DMS153 (cell line): Measurements from ENCODE around the gene SGCG.
"Not testable (repeated sequence)": the region's sequence is repeated elsewhere in the genome, so short reads cannot be mapped to it uniquely, and the experiment has no call there.

Experiments used
- DNase-seq: peaks from one replicate; lab custom pipeline; 2025; lab: John Stamatoyannopoulos, UW

SGCG gene

GRCh38 chr13:23180711-23181110, at the start of gene SGCG:
SGCG (plus strand) TSS chr13:23180979; CDS start chr13:23203695, 22,716 bp downstream.
- no peak for DNase-seq

GRCh38 chr13:23134542-23134941, 46.2 kb upstream of the SGCG start:
- DNase-seq: no peak

- DNase-seq: no peak
Measured at GRCh38 chr13:23140492-23140891, 40.3 kb upstream of the SGCG start.

GRCh38 chr13:23141964-23142363, 38.8 kb upstream of the SGCG start:
- DNase-seq: no peak

GRCh38 chr13:23142607-23143006, 38.2 kb upstream of the SGCG start:
- DNase-seq: not testable (repeated sequence)

- DNase-seq: no peak
Measured at GRCh38 chr13:23144431-23144830, 36.3 kb upstream of the SGCG start.

GRCh38 chr13:23146006-23146405, 34.8 kb upstream of the SGCG start:
- no peak for DNase-seq

- no peak for DNase-seq
Measured at GRCh38 chr13:23146811-23147625, 33.8 kb upstream of the SGCG start.

GRCh38 chr13:23147827-23148226, 33.0 kb upstream of the SGCG start:
- no peak for DNase-seq

GRCh38 chr13:23157781-23158180, 23.0 kb upstream of the SGCG start:
- DNase-seq: no peak

GRCh38 chr13:23159205-23159759, 21.5 kb upstream of the SGCG start:
- DNase-seq: no peak

GRCh38 chr13:23159760-23160637, 20.8 kb upstream of the SGCG start:
- DNase-seq: no peak

GRCh38 chr13:23160638-23161480, 19.9 kb upstream of the SGCG start:
- no peak for DNase-seq

- no peak for DNase-seq
Measured at GRCh38 chr13:23161481-23161825, 19.3 kb upstream of the SGCG start.

- DNase-seq: no peak
Measured at GRCh38 chr13:23175920-23176319, 4.9 kb upstream of the SGCG start.

- no peak for DNase-seq
Measured at GRCh38 chr13:23182142-23182541, 1.4 kb downstream of the SGCG start.

GRCh38 chr13:23183292-23183691, 2.5 kb downstream of the SGCG start:
- DNase-seq: no peak

- DNase-seq: no peak
Measured at GRCh38 chr13:23185542-23185941, 4.8 kb downstream of the SGCG start.

GRCh38 chr13:23201870-23202269, 21.1 kb downstream of the SGCG start:
- DNase-seq: no peak

GRCh38 chr13:23202383-23202782, 21.6 kb downstream of the SGCG start:
- DNase-seq: no peak

- DNase-seq: no peak
Measured at GRCh38 chr13:23203516-23203915, 22.7 kb downstream of the SGCG start.

GRCh38 chr13:23205807-23206206, 25.0 kb downstream of the SGCG start:
- DNase-seq: no peak
